HG03064 (cell line): ENCODE data around the gene TBX4.

Experiments
- ATAC-seq: cut with Tn5 transposase; IDR thresholded peaks from one replicate; pipeline ENCODE4 v1.9.1; 2021; ENCODE audit warnings: low read depth; ENCODE audit not compliant: unreplicated experiment

TBX4 gene

GRCh38 chr17:61412860-61413660, 39.2 kb upstream of the TBX4 start:
- no peak for ATAC-seq

- ATAC-seq = no peak
Observed at GRCh38 chr17:61413661-61414126, 38.5 kb upstream of the TBX4 start.

- ATAC-seq = no peak
Observed at GRCh38 chr17:61414141-61414935, 37.9 kb upstream of the TBX4 start.

GRCh38 chr17:61414936-61415251, 37.3 kb upstream of the TBX4 start:
- ATAC-seq = no peak

GRCh38 chr17:61415374-61416210, 36.6 kb upstream of the TBX4 start:
- ATAC-seq = no peak

- ATAC-seq = no peak
Observed at GRCh38 chr17:61416211-61416539, 36.0 kb upstream of the TBX4 start.

GRCh38 chr17:61416540-61417363, 35.5 kb upstream of the TBX4 start:
- ATAC-seq = no peak

- ATAC-seq = no peak
Observed at GRCh38 chr17:61418449-61418848, 33.8 kb upstream of the TBX4 start.

GRCh38 chr17:61419496-61420046, 32.7 kb upstream of the TBX4 start:
- no peak for ATAC-seq

GRCh38 chr17:61420052-61420451, 32.2 kb upstream of the TBX4 start:
- no peak for ATAC-seq

GRCh38 chr17:61420745-61421398, 31.4 kb upstream of the TBX4 start:
- no peak for ATAC-seq

- ATAC-seq = no peak
Observed at GRCh38 chr17:61421460-61421859, 30.8 kb upstream of the TBX4 start.

GRCh38 chr17:61422116-61422799, 30.0 kb upstream of the TBX4 start:
- no peak for ATAC-seq

GRCh38 chr17:61422869-61423268, 29.4 kb upstream of the TBX4 start:
- ATAC-seq = no peak

- ATAC-seq = no peak
Observed at GRCh38 chr17:61423967-61424649, 28.1 kb upstream of the TBX4 start.

GRCh38 chr17:61425682-61426481, 26.3 kb upstream of the TBX4 start:
- no peak for ATAC-seq

GRCh38 chr17:61426482-61427304, 25.5 kb upstream of the TBX4 start:
- no peak for ATAC-seq
